GM12873 (cell line): ENCODE data around the gene GPR173.

Experiments used
- CTCF ChIP-seq: IDR thresholded peaks from 2 replicates; pipeline ENCODE4 v1.5.1; 2012; ENCODE audit warnings: low read depth, mild to moderate bottlenecking, moderate library complexity, low read length, control low read depth; ENCODE audit not compliant: insufficient read depth; ENCODE audit errors: missing control alignments

The GPR173 gene

GRCh38 chrX:53039236-53039635 is 9.4 kb upstream of the GPR173 start:
- no peak for TF ChIP-seq CTCF

- TF ChIP-seq CTCF, result no peak
Observed at GRCh38 chrX:53044995-53045394, 3.6 kb upstream of the GPR173 start.

GRCh38 chrX:53047228-53047627 is 1.4 kb upstream of the GPR173 start:
- no peak for TF ChIP-seq CTCF

- TF ChIP-seq CTCF, result no peak
Observed at GRCh38 chrX:53049127-53049517, 533 bp downstream of the GPR173 start.

- no peak for TF ChIP-seq CTCF
Observed at GRCh38 chrX:53050841-53051240, 2.3 kb downstream of the GPR173 start.

GRCh38 chrX:53055244-53055849 is 6.8 kb downstream of the GPR173 start:
- TF ChIP-seq CTCF, result no peak

- no peak for TF ChIP-seq CTCF
Observed at GRCh38 chrX:53056292-53056691, 7.7 kb downstream of the GPR173 start.
